Endothelial cell (in vitro differentiated cells): ENCODE results near the gene PWP2. TPM values are rescaled to one million over a fixed set of nuclear protein-coding genes. Genes with fewer than 3 reads are reported as not detected.
"Not testable (repeated sequence)": the region's sequence is repeated elsewhere in the genome, so short reads cannot be mapped to it uniquely, and the experiment has no call there.

Experiments
- DNase-seq: peaks from one replicate; pipeline ENCODE4 v3.0.0; 2021; ENCODE audit warnings: low spot score
- H3K27ac Mint-ChIP-seq: one replicate; pipeline ENCODE4 v1.8.0; 2021; ENCODE audit warnings: mixed read lengths, inconsistent platforms; ENCODE audit not compliant: unreplicated experiment
- H3K27me3 Mint-ChIP-seq: one replicate; pipeline ENCODE4 v1.8.0; 2021; ENCODE audit warnings: mild to moderate bottlenecking, moderate library complexity, mixed read lengths, inconsistent platforms; ENCODE audit not compliant: unreplicated experiment
- H3K36me3 Mint-ChIP-seq: one replicate; pipeline ENCODE4 v1.8.0; 2021; ENCODE audit warnings: mild to moderate bottlenecking, low read depth, mixed read lengths, inconsistent platforms; ENCODE audit not compliant: unreplicated experiment
- H3K4me1 Mint-ChIP-seq: one replicate; pipeline ENCODE4 v1.8.0; 2021; ENCODE audit warnings: mild to moderate bottlenecking, mixed read lengths, inconsistent platforms; ENCODE audit not compliant: unreplicated experiment
- H3K4me3 Mint-ChIP-seq: one replicate; pipeline ENCODE4 v1.8.0; 2021; ENCODE audit warnings: mild to moderate bottlenecking, mixed read lengths, inconsistent platforms; ENCODE audit not compliant: unreplicated experiment
- H3K9me3 Mint-ChIP-seq: one replicate; pipeline ENCODE4 v1.8.0; 2021; ENCODE audit warnings: mixed read lengths, inconsistent platforms; ENCODE audit not compliant: unreplicated experiment
- total RNA-seq: library from RNA; stranded (reverse); fragmentation: NEBNext Ultra II Directional; extraction: Animal tissue kit (Norgen Biotek cat#: 25700); gene quantifications from one replicate; pipeline ENCODE4 v1.2.1, GENCODE V29; 2021; ENCODE audit not compliant: unreplicated experiment

PWP2 gene
- total RNA-seq, 1 donor from 2014 or later, result 11.0 TPM

GRCh38 chr21:44163167-44163653 is 56.0 kb downstream of the PWP2 start:
- not testable (repeated sequence) for H3K27me3 Mint-ChIP-seq, H3K4me1 Mint-ChIP-seq, H3K9me3 Mint-ChIP-seq, DNase-seq, H3K36me3 Mint-ChIP-seq, H3K27ac Mint-ChIP-seq, H3K4me3 Mint-ChIP-seq

- H3K4me3 Mint-ChIP-seq, H3K9me3 Mint-ChIP-seq, H3K4me1 Mint-ChIP-seq, DNase-seq, H3K27me3 Mint-ChIP-seq, H3K36me3 Mint-ChIP-seq, H3K27ac Mint-ChIP-seq: not testable (repeated sequence)
Measured at GRCh38 chr21:44165933-44166332, 58.7 kb downstream of the PWP2 start.

- not testable (repeated sequence) for H3K27ac Mint-ChIP-seq, H3K4me1 Mint-ChIP-seq, H3K4me3 Mint-ChIP-seq, H3K27me3 Mint-ChIP-seq, H3K9me3 Mint-ChIP-seq, H3K36me3 Mint-ChIP-seq, DNase-seq
Measured at GRCh38 chr21:44167527-44167926, 60.3 kb downstream of the PWP2 start.

GRCh38 chr21:44170326-44170725 is 63.1 kb downstream of the PWP2 start:
- DNase-seq, H3K4me3 Mint-ChIP-seq, H3K36me3 Mint-ChIP-seq, H3K27ac Mint-ChIP-seq, H3K9me3 Mint-ChIP-seq, H3K4me1 Mint-ChIP-seq, H3K27me3 Mint-ChIP-seq: not testable (repeated sequence)

DNA sequence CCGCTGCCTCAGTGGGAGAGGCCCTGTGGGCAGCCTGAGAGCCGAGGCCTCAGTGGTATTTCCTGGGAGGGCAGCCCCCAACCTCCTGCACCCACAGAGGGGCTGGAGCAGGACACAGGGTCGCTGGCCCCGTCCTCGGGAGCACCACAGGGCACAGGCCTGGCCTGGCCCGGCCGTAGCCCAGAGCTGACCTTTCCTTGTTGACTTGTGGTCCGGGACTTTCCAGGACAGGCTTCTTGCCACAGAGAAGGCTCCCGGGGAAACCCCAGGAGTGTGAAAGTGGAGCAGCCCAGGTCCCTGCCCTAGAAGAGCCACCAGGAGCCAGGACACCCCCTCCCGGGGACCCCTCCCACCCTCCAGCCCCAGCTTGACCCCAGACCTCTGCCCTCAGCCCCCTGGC is 63.7 kb downstream of the PWP2 start:
- H3K9me3 Mint-ChIP-seq, H3K27me3 Mint-ChIP-seq, DNase-seq, H3K27ac Mint-ChIP-seq, H3K36me3 Mint-ChIP-seq, H3K4me1 Mint-ChIP-seq, H3K4me3 Mint-ChIP-seq: not testable (repeated sequence)

DNA sequence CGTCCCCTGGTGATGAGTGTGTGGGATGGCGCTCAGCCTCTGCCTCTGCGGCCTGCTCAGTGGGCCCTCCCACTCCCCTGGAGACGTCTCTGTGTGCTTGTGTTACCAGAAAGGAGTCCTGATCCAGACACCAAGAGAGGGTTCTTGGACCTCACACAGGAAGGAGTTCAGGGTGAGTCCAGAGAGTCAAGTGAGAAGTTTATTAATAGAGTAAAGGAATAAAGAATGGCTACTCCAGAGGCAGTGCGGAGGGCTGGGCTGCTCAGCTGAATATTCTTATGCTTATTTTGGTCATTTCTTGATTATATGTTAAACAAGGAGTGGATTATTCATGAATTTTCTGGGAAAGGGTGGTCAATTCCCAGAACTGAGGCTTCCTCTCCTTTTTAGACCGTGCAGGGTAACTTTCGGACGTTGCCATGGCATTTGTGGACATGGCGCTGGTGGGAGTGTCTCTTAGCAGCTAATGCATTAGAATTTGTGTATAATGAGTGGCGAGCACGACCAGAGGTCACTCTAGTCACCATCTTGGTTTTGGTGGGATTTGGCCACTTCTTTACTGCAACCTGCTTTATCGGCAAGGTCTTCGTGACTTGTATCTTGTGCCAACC is 64.9 kb downstream of the PWP2 start:
- not testable (repeated sequence) for H3K9me3 Mint-ChIP-seq, H3K36me3 Mint-ChIP-seq, H3K4me3 Mint-ChIP-seq, H3K4me1 Mint-ChIP-seq, DNase-seq, H3K27me3 Mint-ChIP-seq, H3K27ac Mint-ChIP-seq

- not testable (repeated sequence) for H3K27me3 Mint-ChIP-seq, H3K4me1 Mint-ChIP-seq, H3K36me3 Mint-ChIP-seq, H3K4me3 Mint-ChIP-seq, DNase-seq, H3K9me3 Mint-ChIP-seq, H3K27ac Mint-ChIP-seq
Measured at GRCh38 chr21:44172741-44173140, 65.5 kb downstream of the PWP2 start.

- H3K36me3 Mint-ChIP-seq, H3K27me3 Mint-ChIP-seq, H3K4me3 Mint-ChIP-seq, DNase-seq, H3K9me3 Mint-ChIP-seq, H3K4me1 Mint-ChIP-seq, H3K27ac Mint-ChIP-seq: not testable (repeated sequence)
Measured at GRCh38 chr21:44175189-44175588, 68.0 kb downstream of the PWP2 start.

DNA sequence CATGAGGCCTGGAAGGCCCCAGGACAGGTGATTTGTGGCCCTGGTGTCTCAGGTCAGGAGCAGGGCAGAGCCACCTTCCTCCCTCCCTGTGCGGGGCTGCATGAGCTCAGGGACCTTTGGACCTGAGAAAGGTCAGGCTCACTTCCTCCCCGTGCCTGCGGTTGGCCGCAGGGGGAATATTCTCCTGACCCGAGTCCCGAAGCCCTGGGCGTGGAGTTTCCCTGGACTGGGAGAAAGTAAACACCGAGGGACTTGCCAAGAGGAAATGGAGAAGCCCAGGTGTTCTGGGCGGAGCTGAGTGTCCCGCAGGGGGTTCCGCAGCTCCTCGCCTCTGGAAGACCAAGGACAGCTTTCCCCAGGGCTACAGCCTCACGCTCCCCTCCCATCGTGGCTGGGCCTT is 68.9 kb downstream of the PWP2 start:
- H3K9me3 Mint-ChIP-seq, result not testable (repeated sequence)

More for the DNA sequence above, 68.9 kb downstream of the PWP2 start:
- H3K27me3 Mint-ChIP-seq, DNase-seq, H3K27ac Mint-ChIP-seq, H3K4me1 Mint-ChIP-seq, H3K4me3 Mint-ChIP-seq, H3K36me3 Mint-ChIP-seq: not testable (repeated sequence)

Other genes with a start within 250 kb of the PWP2 start
- 22.6 TPM for gene AGPAT3, start 242.2 kb upstream of the PWP2 start, total RNA-seq
- 28.4 TPM for gene TRAPPC10, start 95.1 kb upstream of the PWP2 start, total RNA-seq
- gene GATD3, start 26.3 kb downstream of the PWP2 start, total RNA-seq, result 41.3 TPM
- gene ICOSLG, start 133.5 kb downstream of the PWP2 start, total RNA-seq, result 1.2 TPM
- gene DNMT3L, start 154.5 kb downstream of the PWP2 start, total RNA-seq, result not detected
- gene AIRE, start 178.5 kb downstream of the PWP2 start, total RNA-seq, result not detected
- 66.6 TPM for gene PFKL, start 192.7 kb downstream of the PWP2 start, total RNA-seq
- gene CFAP410, start 232.0 kb downstream of the PWP2 start, total RNA-seq, result 12.2 TPM
- 0.15 TPM for gene TRPM2, start 246.2 kb downstream of the PWP2 start, total RNA-seq